A673 (cell line): ENCODE measurements around the gene C1QTNF8. TPM values are rescaled to one million over a fixed set of nuclear protein-coding genes. Genes with fewer than 3 reads are reported as not detected.
A peak's percentile ranks its signal among the peaks of the same experiment; 100 is the strongest.

Experiments
- BruUV-seq: library from RNA; stranded (reverse); fragments of 400-500 nt; replicated peaks from 2 replicates; lab custom pipeline; 2021; lab: Mats Ljungman, UMichigan
- CTCF ChIA-PET: fragments of 300-600 bp; sonication (Branson Sonifier 250); formaldehyde crosslinking; loops from one replicate; lab custom pipeline; 2022; ENCODE audit warnings: antibody characterized with exemption; lab: Charles Lee
- POLR2A ChIA-PET: fragments of 300-600 bp; sonication (Branson Sonifier 250); formaldehyde crosslinking; loops from one replicate; lab custom pipeline; 2022; ENCODE audit warnings: antibody characterized with exemption; ENCODE audit not compliant: low non-redundant PET; lab: Charles Lee
- DNase-seq: peaks from one replicate; pipeline ENCODE4 v3.0.0-alpha.2; 2015; ENCODE audit warnings: low spot score
- H3K27ac ChIP-seq: fragments of 200-600 bp; sonication (generic); 2 replicates; pipeline ENCODE4 v1.5.1; 2016; ENCODE audit warnings: mixed run types, low read depth, mild to moderate bottlenecking, mixed read lengths, antibody characterized with exemption, low read length; ENCODE audit not compliant: poor library complexity, severe bottlenecking
- H3K27me3 ChIP-seq: fragments of 200-600 bp; sonication (generic); replicated peaks from 2 replicates; pipeline ENCODE4 v1.6.1; 2017; ENCODE audit warnings: mixed run types, low read depth, mild to moderate bottlenecking, mixed read lengths, antibody characterized with exemption, low read length; ENCODE audit not compliant: insufficient read depth, poor library complexity
- H3K36me3 ChIP-seq: fragments of 200-600 bp; sonication (generic); 2 replicates; pipeline ENCODE4 v1.6.1; 2016; ENCODE audit warnings: mixed run types, mild to moderate bottlenecking, mixed read lengths, antibody characterized with exemption, low read length; ENCODE audit not compliant: insufficient read depth, poor library complexity, severe bottlenecking
- H3K4me1 ChIP-seq: fragments of 200-600 bp; sonication (generic); 2 replicates; pipeline ENCODE4 v1.6.1; 2017; ENCODE audit warnings: mixed run types, mild to moderate bottlenecking, mixed read lengths, antibody characterized with exemption, low read length; ENCODE audit not compliant: insufficient read depth, poor library complexity, severe bottlenecking
- H3K4me3 ChIP-seq: fragments of 200-600 bp; sonication (generic); 2 replicates; pipeline ENCODE4 v1.5.1; 2016; ENCODE audit warnings: low read depth, mixed run types, mild to moderate bottlenecking, mixed read lengths, low read length; ENCODE audit not compliant: poor library complexity, severe bottlenecking
- H3K9me3 ChIP-seq: fragments of 200-600 bp; sonication (generic); 2 replicates; pipeline ENCODE4 v1.6.1; 2016; ENCODE audit warnings: mixed run types, low read depth, mild to moderate bottlenecking, mixed read lengths, antibody characterized with exemption, low read length; ENCODE audit not compliant: poor library complexity, severe bottlenecking
- CTCF ChIP-seq: fragments of 300-800, 200-600 bp; sonication (generic); conservative IDR thresholded peaks from 2 replicates; pipeline ENCODE4 v1.5.1; 2017; ENCODE audit warnings: low read depth, mild to moderate bottlenecking, antibody characterized with exemption, low read length, moderate library complexity, mixed read lengths
- EZH2 ChIP-seq: fragments of 200-600 bp; sonication (generic); IDR thresholded peaks from 2 replicates; pipeline ENCODE4 v1.6.1; 2017; ENCODE audit warnings: borderline replicate concordance, low read depth, mild to moderate bottlenecking, mixed read lengths, antibody characterized with exemption, low read length; ENCODE audit not compliant: poor library complexity, severe bottlenecking
- intact Hi-C: fragments of 100-400 bp; cut with micrococcal nuclease; formaldehyde crosslinking; loops from one replicate; pipeline ENCODE4 v1.10.0; 2022; ENCODE audit not compliant: unreplicated experiment
- total RNA-seq: library from RNA; stranded (reverse); gene quantifications from 2 replicates; pipeline ENCODE4 v1.2.3, GENCODE V29; 2021

The C1QTNF8 gene
- total RNA-seq, 1 experiment from 2014 or later = not detected

GRCh38 chr16:1049113-1049975 is 46.7 kb downstream of the C1QTNF8 start:
- no TSS peak for BruUV-seq
- Histone ChIP-seq H3K27ac (peak overlapping the region; percentile 37), H3K4me3 (no peak overlapping the region), H3K36me3 (no peaks in the 10 kb centered on the region), H3K27me3 (no peaks in the 10 kb centered on the region), H3K4me1 (peaks cover 10% of the 10 kb centered on the region), H3K9me3 (no peaks in the 10 kb centered on the region)
- no peak for TF ChIP-seq EZH2
- no peak for TF ChIP-seq CTCF
- DNase-seq = no peak
- intact Hi-C loops = no loop called here
- ChIA-PET POLR2A (no interaction called here), CTCF (no interaction called here)

GRCh38 chr16:1048442-1049112 is 47.5 kb downstream of the C1QTNF8 start:
- no peaks in the 10 kb centered on the region for H3K27me3 ChIP-seq
- peak overlapping the region; percentile 37 for H3K27ac ChIP-seq
- H3K9me3 ChIP-seq = no peaks in the 10 kb centered on the region
- H3K36me3 ChIP-seq = no peaks in the 10 kb centered on the region
- ChIA-PET POLR2A (no interaction called here), CTCF (interaction anchor here (0.6 to 0.8 kb wide), 2 partner anchors 9 to 19 kb away, joined by 7 to 8 read pairs; no protein-coding TSS in a partner anchor)
- no peak for TF ChIP-seq EZH2
- TF ChIP-seq CTCF = no peak
- intact Hi-C loops = no loop called here
- no peak overlapping the region for H3K4me3 ChIP-seq
- peaks cover 18% of the 10 kb centered on the region for H3K4me1 ChIP-seq
- BruUV-seq = no TSS peak
- peak; percentile 92 for DNase-seq

GRCh38 chr16:1047801-1048200 is 48.2 kb downstream of the C1QTNF8 start:
- CTCF ChIA-PET = interaction anchor here (0.6 to 0.8 kb wide), 2 partner anchors 10 to 20 kb away, joined by 7 to 8 read pairs; no protein-coding TSS in a partner anchor

More at GRCh38 chr16:1047801-1048200, 48.2 kb downstream of the C1QTNF8 start:
- H3K27me3 ChIP-seq = no peaks in the 10 kb centered on the region
- no peaks in the 10 kb centered on the region for H3K36me3 ChIP-seq
- no peak overlapping the region for H3K4me3 ChIP-seq
- no peak for DNase-seq
- H3K4me1 ChIP-seq = peaks cover 22% of the 10 kb centered on the region
- TF ChIP-seq CTCF (no peak), EZH2 (no peak)
- H3K27ac ChIP-seq = peak overlapping the region; percentile 19
- intact Hi-C loops = no loop called here
- POLR2A ChIA-PET = no interaction called here
- H3K9me3 ChIP-seq = no peaks in the 10 kb centered on the region
- BruUV-seq = no TSS peak
